GM12874 (cell line): ENCODE data around the gene DHCR7.

Source experiments
- TF ChIP-seq, protein P1 (sequence below): IDR thresholded peaks from 2 replicates; pipeline ENCODE4 v1.5.1; 2011; ENCODE audit warnings: low read depth, mild to moderate bottlenecking, control low read depth, low read length, moderate library complexity; ENCODE audit not compliant: insufficient read depth

DHCR7 gene

DNA sequence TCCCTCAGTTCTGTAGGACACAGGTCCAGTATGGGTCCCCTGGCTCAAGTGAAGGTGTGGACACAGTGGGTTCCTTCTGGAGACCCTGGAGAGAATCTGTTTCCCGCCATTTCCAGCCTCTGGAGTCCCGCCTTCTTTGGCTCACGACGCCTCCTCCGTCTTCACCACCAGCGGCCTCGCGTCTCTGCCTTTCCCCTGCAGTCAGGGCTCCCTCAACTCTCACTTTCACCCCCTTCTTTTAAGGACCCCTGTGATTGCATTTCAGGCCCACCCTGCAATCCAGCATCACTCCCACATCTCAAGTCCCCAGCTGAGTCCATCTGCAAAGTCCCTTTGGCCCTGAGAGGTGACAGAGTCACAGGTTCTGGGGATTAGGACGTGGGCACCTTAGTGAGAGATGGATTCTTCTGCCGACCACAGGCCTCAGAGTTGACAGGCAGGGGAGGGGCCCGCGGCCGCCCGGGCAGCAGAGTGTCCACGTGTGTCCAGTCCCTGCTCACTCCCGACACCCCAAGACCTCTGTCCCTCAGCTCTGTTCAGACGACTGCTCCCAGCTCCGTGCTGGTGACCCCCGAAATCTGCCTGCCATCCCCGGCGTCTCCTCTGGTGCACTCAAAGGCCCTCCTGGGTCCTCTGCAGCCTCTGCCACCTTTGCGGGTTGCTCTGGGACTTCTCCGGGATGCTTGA is 42.0 kb upstream of the DHCR7 start:
- TF ChIP-seq, protein P1, sequence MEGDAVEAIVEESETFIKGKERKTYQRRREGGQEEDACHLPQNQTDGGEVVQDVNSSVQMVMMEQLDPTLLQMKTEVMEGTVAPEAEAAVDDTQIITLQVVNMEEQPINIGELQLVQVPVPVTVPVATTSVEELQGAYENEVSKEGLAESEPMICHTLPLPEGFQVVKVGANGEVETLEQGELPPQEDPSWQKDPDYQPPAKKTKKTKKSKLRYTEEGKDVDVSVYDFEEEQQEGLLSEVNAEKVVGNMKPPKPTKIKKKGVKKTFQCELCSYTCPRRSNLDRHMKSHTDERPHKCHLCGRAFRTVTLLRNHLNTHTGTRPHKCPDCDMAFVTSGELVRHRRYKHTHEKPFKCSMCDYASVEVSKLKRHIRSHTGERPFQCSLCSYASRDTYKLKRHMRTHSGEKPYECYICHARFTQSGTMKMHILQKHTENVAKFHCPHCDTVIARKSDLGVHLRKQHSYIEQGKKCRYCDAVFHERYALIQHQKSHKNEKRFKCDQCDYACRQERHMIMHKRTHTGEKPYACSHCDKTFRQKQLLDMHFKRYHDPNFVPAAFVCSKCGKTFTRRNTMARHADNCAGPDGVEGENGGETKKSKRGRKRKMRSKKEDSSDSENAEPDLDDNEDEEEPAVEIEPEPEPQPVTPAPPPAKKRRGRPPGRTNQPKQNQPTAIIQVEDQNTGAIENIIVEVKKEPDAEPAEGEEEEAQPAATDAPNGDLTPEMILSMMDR, result no peak

DNA sequence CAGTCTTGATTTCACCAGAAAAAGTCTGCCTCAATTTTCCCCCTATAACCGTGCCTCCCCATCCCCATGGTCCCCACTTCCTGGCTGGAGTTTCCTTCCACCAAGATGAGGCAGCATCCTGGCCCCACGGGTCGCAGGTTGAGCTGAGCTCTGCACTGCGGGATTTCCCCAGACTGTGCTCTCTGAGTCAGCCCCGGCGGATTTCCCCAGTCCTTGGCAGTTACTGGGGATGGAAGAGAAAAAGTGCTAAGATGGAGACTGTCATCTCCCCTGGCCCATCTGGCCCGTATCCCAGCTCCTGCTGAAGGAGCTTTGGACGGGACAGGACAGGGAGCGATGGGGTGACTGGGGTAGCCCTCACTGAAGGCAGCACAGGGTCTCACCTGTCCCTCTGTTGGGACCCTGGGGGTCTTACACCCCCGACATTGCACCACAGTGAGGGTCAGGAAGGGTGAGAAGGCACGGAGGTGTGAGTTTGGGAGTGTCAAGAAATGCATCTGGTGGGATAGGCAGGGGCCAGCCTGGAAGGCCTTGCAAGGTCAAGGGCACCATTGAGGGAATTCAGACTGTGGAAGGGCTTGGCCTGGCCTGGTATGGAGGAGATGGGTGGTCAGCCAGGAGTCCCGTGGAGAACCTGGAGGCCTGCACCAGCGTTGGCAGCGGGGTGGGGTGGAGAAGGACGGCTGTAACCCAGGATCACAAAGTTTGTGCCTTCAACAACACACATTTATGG is 41.3 kb upstream of the DHCR7 start:
- TF ChIP-seq, protein P1, result no peak

DNA sequence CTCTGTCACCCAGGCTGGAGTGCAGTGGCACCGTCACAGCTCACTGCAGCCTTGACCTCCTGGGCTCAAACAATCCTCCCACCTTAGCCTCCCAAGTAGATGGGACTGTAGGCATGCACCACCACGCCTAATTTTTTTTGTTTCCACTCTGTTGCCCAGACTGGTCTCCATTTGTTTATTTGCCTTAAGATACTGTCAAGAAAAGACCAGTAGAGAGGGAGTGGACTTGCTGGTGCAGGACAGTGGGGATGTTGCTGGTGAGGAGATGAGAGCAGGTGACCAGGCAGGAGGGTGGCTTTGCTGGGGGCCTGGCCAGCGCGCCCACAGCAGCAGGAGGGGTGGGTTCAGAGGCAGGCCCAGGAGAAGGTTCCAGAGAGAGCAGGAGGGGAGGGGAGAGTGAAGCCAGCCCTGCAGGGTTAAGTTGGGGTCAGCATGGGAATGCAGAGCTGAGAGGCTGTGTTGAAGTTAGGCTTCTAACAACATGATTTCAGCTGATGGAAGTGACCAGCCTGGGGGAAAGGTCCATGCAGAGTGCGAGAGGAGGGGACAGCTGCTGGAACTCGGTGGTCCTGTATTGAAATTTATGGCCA is 40.6 kb upstream of the DHCR7 start:
- TF ChIP-seq, protein P1, result no peak

DNA sequence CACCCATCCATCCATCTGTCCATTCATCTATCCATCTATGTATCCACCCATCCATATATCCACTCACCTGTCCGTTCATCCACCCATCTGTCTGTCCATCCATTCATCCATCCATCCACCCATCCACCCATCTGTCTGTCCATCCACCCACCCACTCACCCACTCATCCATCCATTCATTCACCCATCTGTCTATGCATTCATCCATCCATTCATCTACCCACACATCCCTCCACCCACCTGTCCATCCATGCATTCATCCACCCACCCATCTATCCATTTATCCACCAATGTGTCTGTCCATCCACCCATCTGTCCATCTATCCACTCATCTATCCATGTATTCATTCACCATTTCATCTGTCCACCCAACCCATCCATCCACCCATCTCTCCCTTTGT is 38.1 kb upstream of the DHCR7 start:
- TF ChIP-seq, protein P1, result no peak

DNA sequence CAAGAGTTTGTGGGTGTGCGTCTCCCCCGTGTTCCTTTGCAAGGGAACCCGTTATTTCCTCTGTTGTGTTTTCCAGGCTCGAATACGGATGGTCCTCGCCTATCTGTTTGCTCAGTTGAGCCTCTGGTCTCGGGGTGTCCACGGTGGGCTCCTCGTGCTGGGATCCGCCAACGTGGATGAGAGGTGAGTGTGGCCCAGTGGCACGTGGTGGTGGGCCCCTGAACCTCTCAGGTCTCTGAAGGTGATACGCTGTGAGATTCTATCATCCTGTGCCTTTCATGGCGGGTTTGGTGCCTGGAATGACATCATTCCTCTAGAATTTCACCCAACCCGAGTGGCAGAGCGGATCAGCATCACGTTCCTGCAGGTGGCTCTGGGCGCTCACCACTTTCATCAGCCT is 37.3 kb upstream of the DHCR7 start:
- TF ChIP-seq, protein P1, result no peak

DNA sequence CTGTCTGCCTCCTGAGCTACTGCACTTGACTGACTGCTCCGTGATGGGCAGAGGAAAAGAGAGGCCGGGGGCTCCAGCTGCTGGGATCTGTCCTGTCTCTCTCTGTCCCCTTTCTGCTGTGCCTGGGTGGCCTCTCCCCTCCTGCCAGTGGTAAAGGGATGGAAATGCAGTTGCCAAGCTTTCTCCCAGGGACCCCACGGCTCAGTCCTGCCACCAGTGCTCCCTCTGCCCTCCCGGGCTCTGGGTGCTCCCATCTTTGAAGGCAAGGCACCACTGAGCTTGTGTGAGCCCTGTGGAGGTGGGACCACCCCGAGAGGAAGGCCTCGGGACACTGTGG is 36.8 kb upstream of the DHCR7 start:
- TF ChIP-seq, protein P1, result no peak

DNA sequence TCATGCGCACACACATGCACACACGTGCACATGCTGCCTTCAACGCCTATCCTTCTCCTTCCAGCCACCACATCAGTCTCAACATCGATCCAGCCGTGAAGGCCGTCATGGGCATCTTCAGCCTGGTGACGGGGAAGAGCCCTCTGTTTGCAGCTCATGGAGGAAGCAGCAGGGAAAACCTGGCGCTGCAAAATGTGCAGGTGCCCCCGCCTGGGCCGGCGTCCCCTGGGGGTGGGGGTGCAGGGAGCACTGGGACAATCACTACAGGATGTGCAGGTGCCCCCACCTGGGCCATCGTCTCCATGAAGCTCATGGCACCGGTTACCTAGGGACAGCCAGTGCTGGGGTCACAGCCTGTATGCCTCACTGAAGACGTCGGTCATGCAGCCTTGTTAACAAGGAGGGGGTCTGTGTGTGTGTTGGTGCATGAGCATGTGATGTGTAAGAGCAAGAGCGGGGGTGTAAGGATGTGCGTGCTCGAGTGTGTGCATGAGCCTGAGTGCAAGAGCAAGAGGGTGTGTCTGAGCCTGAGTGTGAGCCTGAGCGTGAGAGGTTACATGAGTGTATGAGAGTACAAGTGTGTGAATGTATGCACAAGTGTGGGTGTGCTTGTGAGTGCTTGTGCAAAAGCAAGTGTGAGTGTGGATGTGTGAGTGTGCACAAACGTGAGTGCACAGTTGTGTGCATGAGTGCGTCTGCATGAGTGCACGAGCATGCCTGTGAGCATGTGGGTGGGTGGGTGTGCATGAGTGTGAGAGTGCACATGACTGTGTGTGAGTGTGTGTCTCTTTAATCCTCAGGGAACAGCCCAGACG is 36.3 kb upstream of the DHCR7 start:
- TF ChIP-seq, protein P1, result no peak
